Kidney (tissue), 14 donors: ENCODE results near the gene METTL27. TPM values are rescaled to one million over a fixed set of nuclear protein-coding genes. Genes with fewer than 3 reads are reported as not detected.

Experiments
- DNase-seq, 5 donors: peaks; one replicate each; pipeline ENCODE4 v3.0.0-alpha.2; 2013 to 2020
- FAIRE-seq: peaks from 2 replicates; lab custom pipeline; 2012; peaks lifted over from hg19 to GRCh38; lab: Jason Lieb, UNC
- H3K27ac ChIP-seq, 2 donors: one replicate each; pipeline ENCODE4 v1.7.0; 2013; ENCODE audit warnings: low read depth in 2 of 2, low read length in 2 of 2, inconsistent platforms in 1 of 2
- H3K27me3 ChIP-seq: one replicate; pipeline ENCODE4 v1.7.1; 2013; ENCODE audit warnings: low read length, inconsistent platforms; ENCODE audit not compliant: control insufficient read depth, insufficient read depth
- H3K36me3 ChIP-seq, 3 donors: one replicate each; pipeline versions ENCODE4 v1.7.0 to v1.7.1; 2013; ENCODE audit warnings: low read length in 3 of 3, control low read depth in 1 of 3, inconsistent platforms in 1 of 3; ENCODE audit not compliant: insufficient read depth in 3 of 3, control insufficient read depth in 2 of 3
- H3K4me1 ChIP-seq, 3 donors: one replicate each; pipeline versions ENCODE4 v1.7.0 to v1.7.1; 2013; ENCODE audit warnings: low read length in 3 of 3, inconsistent platforms in 1 of 3, low read depth in 1 of 3; ENCODE audit not compliant: control insufficient read depth in 2 of 3, insufficient read depth in 2 of 3
- H3K4me3 ChIP-seq, 3 donors: one replicate each; pipeline versions ENCODE4 v1.7.0 to v1.8.1; 2013; ENCODE audit warnings: low read length in 3 of 3, control low read depth in 1 of 3, inconsistent platforms in 1 of 3
- H3K9ac ChIP-seq, 3 donors: one replicate each; pipeline versions ENCODE4 v1.7.0 to v1.7.1; 2013; ENCODE audit warnings: low read length in 3 of 3, control low read depth in 1 of 3, inconsistent platforms in 1 of 3
- H3K9me3 ChIP-seq, 3 donors: one replicate each; pipeline versions ENCODE4 v1.7.0 to v1.7.1; 2013; ENCODE audit warnings: low read length in 3 of 3, control low read depth in 1 of 3, inconsistent platforms in 1 of 3; ENCODE audit not compliant: control insufficient read depth in 2 of 3, insufficient read depth in 1 of 3
- intact Hi-C: fragments of 100-400 bp; cut with DNase I; formaldehyde crosslinking; loops from one replicate; pipeline ENCODE4 v1.11.1; 2022
- polyA plus RNA-seq: library from polyadenylated mRNA; stranded (reverse); fragments of 350-450 nt; fragmentation: Illumina TruSeq; extraction: RNeasy Lipid Tissue Mini Kit (QIAGEN cat#74804); gene quantifications from one replicate; pipeline ENCODE4 v1.2.3, GENCODE V29; 2014; ENCODE audit warnings: low read depth, low replicate concordance; ENCODE audit not compliant: insufficient read depth
- total RNA-seq: library from RNA; stranded (reverse); fragmentation: NEBNext Ultra II Directional; extraction: Animal tissue kit (Norgen Biotek cat#: 25700); gene quantifications from one replicate; pipeline ENCODE4 v1.2.1, GENCODE V29; 2021
- TF ChIP-seq, protein P1 (sequence below): IDR thresholded peaks from 3 replicates; pipeline ENCODE4 v1.5.1; 2012; ENCODE audit warnings: mild to moderate bottlenecking, moderate library complexity, borderline replicate concordance; ENCODE audit not compliant: insufficient read depth; ENCODE audit errors: extremely low read depth
- donor health status: control.
- donor health status: control.
- donor health status: control.
- donor health status: control.
- donor health status: control.
- donor health status: DM: yes; HTN: yes; CAD: no.
- donor health status: Normal renal cell carcinoma (clear cell type).

Gene METTL27
- total and polyA plus RNA-seq, 2 donors from 2014 or later, result 12.9 to 19.3 TPM

DNA sequence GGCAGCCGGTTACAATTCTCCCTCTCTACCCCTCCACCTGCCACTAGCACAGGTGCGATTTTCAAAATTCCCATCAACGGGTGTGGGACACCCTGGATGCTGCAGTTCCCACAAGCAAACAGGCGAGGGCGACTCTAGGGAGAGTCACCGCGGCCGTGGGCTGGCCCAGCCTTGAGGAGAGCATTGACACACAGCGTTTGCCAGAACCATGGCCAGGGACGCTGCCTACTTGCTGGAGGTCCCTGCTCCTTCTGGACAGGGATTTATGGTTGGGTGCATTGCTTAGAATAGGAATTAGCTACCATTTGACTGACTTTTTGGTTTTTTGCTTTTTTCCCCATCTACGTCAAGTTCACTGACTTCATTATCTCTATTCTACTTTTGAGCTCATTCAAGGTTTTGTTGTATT, 30.6 kb downstream of the METTL27 start:
- TF ChIP-seq, protein P1, sequence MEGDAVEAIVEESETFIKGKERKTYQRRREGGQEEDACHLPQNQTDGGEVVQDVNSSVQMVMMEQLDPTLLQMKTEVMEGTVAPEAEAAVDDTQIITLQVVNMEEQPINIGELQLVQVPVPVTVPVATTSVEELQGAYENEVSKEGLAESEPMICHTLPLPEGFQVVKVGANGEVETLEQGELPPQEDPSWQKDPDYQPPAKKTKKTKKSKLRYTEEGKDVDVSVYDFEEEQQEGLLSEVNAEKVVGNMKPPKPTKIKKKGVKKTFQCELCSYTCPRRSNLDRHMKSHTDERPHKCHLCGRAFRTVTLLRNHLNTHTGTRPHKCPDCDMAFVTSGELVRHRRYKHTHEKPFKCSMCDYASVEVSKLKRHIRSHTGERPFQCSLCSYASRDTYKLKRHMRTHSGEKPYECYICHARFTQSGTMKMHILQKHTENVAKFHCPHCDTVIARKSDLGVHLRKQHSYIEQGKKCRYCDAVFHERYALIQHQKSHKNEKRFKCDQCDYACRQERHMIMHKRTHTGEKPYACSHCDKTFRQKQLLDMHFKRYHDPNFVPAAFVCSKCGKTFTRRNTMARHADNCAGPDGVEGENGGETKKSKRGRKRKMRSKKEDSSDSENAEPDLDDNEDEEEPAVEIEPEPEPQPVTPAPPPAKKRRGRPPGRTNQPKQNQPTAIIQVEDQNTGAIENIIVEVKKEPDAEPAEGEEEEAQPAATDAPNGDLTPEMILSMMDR, result peak; percentile 81
- Histone ChIP-seq H3K9ac (no peak overlapping the region), H3K9me3 (no peaks in the 10 kb centered on the region), H3K27ac (no peak overlapping the region), H3K4me3 (no peak overlapping the region), H3K4me1 (no peaks in the 10 kb centered on the region), H3K27me3 (no peaks in the 10 kb centered on the region), H3K36me3 (no peaks in the 10 kb centered on the region)
- peak; percentile 61 to 87 (median 67) for DNase-seq
- no peak for FAIRE-seq
- intact Hi-C loops, result no loop called here

DNA sequence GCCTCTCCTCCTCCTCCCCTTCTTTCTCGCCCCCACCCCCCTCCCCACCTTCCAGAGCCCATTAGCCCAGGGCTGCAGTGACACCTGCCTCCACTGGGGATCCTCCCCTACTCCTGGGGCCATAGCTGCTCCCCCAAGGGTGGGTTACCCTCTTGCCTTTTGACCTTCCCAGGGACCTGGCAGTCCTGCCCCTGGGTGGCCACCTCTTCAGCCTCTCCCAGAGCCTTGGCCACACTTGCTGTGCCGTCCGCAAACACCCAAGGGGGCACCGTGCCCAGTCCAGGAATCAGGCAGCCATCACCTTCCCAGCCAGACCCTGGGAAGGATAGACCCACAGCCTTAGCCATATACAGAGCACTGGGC, 31.3 kb downstream of the METTL27 start:
- Histone ChIP-seq H3K4me3 (no peak overlapping the region), H3K27me3 (no peaks in the 10 kb centered on the region), H3K9me3 (no peaks in the 10 kb centered on the region), H3K36me3 (no peaks in the 10 kb centered on the region), H3K4me1 (no peaks in the 10 kb centered on the region), H3K27ac (no peak overlapping the region), H3K9ac (no peak overlapping the region)
- TF ChIP-seq, protein P1, result no peak
- peak in 1 of 5 donors; percentile 57 for DNase-seq
- intact Hi-C loops, result no loop called here
- no peak for FAIRE-seq

DNA sequence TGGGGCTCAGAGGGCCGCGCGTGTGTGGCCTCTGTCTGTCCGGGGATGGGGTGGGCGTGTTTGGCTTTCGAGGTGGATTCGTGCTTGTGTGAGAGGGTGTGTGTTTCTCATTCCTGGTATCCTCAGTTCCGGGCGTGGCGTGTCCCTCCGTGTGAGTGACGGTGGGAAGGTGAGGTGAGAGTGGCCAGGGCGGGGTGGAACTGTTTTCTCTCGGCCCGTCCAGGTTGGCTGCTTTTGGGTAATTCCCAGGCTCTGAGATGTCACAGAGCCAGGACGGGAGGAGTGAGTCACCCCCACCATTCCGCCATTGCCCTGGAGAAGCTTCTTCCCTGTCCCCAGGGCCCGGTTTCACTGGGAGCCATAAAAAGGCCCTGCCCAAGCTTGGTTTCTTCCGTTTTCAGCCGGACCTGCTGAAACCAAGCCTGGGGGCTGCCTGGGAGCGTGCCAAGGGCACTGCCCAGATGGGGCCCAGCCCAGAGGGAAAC, 32.8 kb downstream of the METTL27 start:
- Histone ChIP-seq H3K36me3 (no peaks in the 10 kb centered on the region), H3K9ac (no peak overlapping the region), H3K4me3 (no peak overlapping the region), H3K4me1 (no peaks in the 10 kb centered on the region), H3K9me3 (no peaks in the 10 kb centered on the region), H3K27ac (no peak overlapping the region), H3K27me3 (no peaks in the 10 kb centered on the region)
- intact Hi-C loops, result no loop called here
- FAIRE-seq (no peak), DNase-seq (peak in 3 of 5 donors; percentile 47 to 93 (median 55))
- TF ChIP-seq, protein P1, result no peak

DNA sequence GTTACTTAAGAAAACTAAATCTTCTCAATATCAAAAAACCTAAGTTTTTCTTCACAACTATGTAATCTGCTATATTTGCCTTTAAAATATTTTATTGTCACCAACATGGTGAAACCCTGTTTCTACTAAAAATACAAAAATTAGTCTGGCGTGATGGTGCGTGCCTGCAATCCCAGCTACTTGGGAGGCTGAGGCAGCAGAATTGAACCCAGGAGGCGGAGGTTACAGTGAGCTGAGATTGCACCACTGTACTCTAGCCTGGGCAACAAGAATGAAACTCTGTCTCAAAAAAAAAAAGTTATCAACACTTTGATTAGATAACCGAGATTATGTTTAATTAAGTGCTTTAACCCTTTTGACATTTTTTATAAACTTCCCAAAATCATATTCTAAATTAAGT, 39.9 kb downstream of the METTL27 start:
- Histone ChIP-seq H3K9ac (no peak overlapping the region), H3K27me3 (no peaks in the 10 kb centered on the region), H3K4me3 (no peak overlapping the region), H3K36me3 (no peaks in the 10 kb centered on the region), H3K4me1 (no peaks in the 10 kb centered on the region), H3K9me3 (no peaks in the 10 kb centered on the region), H3K27ac (no peak overlapping the region)
- TF ChIP-seq, protein P1, result no peak
- DNase-seq (peak in 1 of 5 donors; percentile 5), FAIRE-seq (no peak)
- intact Hi-C loops, result no loop called here
